ENCODE measurements around the gene AMBP. TPM values are rescaled to one million over a fixed set of nuclear protein-coding genes. Genes with fewer than 3 reads are reported as not detected.

The AMBP gene
- total and polyA plus RNA-seq, 12 donors, result 0.01 TPM; not detected in 11

DNA sequence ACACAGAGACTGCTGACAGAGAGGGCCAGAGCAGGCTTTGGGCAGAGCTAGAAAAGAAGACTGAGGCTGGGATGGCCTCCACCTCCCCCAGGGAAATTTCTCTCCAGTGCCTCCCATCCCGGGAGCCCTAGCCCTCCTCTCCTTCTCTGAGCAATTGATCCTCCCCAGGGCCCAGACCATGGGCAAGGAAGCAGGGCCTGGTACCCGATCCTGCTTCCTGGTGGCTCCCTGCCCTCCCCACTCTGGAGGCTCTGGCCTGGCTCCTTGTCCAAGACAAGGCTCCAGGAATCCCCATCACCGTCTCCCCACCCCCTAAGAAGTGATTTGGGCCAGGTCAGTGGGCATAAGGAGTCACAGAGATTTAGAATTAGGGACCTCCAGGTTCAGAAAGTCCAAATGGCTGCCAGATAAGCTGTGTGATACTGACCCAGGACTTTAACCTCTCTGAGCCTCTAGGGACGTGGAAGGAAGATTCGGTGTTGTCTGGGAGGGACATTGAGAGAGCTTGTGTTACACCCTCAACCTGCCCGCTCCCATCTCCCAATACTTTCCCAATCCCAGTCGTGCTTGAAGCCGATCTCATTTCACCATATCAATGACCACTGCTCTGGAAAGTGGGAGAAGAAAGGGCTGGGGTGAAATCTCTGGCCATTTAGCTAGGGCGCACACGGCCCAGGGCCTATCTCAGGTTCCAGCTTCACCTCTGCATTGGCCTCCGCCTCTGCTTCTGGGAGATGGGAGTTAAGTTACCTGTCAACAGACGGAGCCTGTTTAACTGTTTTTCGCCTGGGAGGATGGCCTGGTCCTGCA, 46.8 kb upstream of the AMBP start:
- ATAC-seq (peak in 1 of 8 donors; percentile 18), DNase-seq (no peak)
- peaks cover 0 to 10% (median 0%) of the 10 kb centered on the region in 11 donors for H3K9me3 ChIP-seq
- H3K36me3 ChIP-seq, result no peaks in the 10 kb centered on the region
- no peak overlapping the region for H3K27ac ChIP-seq
- H3K4me1 ChIP-seq, result peaks cover 0 to 14% (median 8%) of the 10 kb centered on the region in 9 donors
- peaks cover 0 to 7% (median 0%) of the 10 kb centered on the region in 7 donors for H3K27me3 ChIP-seq
- intact Hi-C loops (cut with DNase I), result no loop called here
- no peak overlapping the region for H3K4me3 ChIP-seq
- TF ChIP-seq, protein P1, sequence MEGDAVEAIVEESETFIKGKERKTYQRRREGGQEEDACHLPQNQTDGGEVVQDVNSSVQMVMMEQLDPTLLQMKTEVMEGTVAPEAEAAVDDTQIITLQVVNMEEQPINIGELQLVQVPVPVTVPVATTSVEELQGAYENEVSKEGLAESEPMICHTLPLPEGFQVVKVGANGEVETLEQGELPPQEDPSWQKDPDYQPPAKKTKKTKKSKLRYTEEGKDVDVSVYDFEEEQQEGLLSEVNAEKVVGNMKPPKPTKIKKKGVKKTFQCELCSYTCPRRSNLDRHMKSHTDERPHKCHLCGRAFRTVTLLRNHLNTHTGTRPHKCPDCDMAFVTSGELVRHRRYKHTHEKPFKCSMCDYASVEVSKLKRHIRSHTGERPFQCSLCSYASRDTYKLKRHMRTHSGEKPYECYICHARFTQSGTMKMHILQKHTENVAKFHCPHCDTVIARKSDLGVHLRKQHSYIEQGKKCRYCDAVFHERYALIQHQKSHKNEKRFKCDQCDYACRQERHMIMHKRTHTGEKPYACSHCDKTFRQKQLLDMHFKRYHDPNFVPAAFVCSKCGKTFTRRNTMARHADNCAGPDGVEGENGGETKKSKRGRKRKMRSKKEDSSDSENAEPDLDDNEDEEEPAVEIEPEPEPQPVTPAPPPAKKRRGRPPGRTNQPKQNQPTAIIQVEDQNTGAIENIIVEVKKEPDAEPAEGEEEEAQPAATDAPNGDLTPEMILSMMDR (IDR thresholded peaks at IDR 0.05), result no peak
- 84 to 86% methylated on average over 13 of the region's 13 CpGs for WGBS, 2 donors

DNA sequence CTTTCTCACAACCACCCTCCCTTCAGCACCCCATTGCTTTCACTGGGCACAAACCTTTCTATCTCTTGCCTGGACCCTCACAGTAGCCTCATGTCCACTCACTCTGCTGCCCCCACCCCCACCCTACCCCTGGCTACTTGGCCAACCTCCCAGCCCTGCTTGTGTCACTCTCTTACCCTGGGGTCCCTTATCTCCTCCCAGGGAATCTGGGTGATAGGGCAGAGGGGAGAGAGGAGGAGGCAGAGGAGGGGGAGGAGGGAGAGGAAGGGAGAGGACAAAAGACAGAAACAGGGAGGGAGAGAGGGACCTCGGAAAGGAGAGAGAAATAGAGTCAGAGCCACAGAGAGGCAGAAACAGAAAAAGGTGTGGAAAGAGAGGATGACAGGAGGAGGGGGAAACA, 46.0 kb upstream of the AMBP start:
- Histone ChIP-seq H3K36me3 (no peaks in the 10 kb centered on the region), H3K9me3 (peaks cover 0 to 10% (median 0%) of the 10 kb centered on the region in 11 donors), H3K4me3 (no peak overlapping the region), H3K4me1 (peaks cover 0 to 14% (median 8%) of the 10 kb centered on the region in 9 donors), H3K27ac (no peak overlapping the region), H3K27me3 (peaks cover 0 to 7% (median 0%) of the 10 kb centered on the region in 7 donors)
- WGBS, 2 donors, result 25 to 33% methylated on average over 1 of the region's 1 CpG
- intact Hi-C loops (cut with DNase I), result no loop called here
- TF ChIP-seq, protein P1 (IDR thresholded peaks at IDR 0.05), result no peak
- peak in 4 of 8 donors; percentile 27 to 79 (median 52) for ATAC-seq
- no peak for DNase-seq

DNA sequence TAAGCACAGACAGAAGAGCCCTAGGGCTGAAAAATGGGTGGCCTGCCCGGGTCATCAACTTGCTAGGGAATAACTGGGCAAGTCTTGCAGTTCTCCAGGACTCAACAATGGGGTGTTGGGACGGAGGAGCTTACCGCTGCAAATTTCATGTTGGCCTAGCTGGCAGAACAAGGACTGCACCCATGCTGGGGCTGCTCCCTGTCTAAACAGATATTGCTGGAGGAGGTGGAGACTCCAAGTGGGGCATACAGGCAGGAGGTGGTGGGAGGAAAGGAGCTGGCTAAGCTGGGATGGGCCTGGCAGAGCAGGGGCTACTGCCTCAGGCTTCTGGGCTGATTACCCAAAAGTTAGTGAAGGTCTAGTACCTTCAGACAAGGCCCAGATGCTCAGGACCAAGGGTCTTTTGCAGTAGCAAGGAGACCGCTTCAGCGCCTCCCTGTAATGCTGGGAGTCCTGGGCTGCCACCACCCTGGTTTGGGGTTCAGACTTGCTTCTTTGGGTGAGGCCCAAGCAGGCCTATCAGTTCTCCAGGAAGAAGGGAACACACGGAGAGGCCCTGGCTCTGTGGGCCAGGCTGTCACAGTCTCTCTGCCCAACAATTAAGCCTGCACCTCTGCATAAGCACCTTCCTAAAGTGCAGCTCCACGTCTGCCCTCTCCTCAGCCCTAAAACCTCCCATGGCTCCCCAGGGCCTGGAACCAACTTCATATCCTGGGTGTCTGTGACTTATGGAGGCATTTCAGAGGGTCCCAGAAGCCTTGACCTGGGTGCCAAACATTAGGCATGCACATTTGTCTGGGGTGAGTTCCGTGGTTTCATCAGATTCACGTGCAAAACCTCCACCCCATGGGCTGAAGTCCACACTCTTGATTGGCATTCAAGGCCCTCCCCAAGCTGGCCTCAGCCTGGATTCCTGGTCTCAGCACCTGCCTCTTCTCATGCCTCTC, 45.2 kb upstream of the AMBP start:
- ATAC-seq (peak in 1 of 8 donors; percentile 12), DNase-seq (no peak)
- H3K4me3 ChIP-seq, result no peak overlapping the region
- 90 to 91% methylated on average over 9 of the region's 9 CpGs for WGBS, 2 donors
- intact Hi-C loops (cut with DNase I), result no loop called here
- no peak overlapping the region for H3K27ac ChIP-seq
- no peaks in the 10 kb centered on the region for H3K36me3 ChIP-seq
- H3K27me3 ChIP-seq, result peaks cover 0 to 13% (median 0%) of the 10 kb centered on the region in 7 donors
- TF ChIP-seq, protein P1 (IDR thresholded peaks at IDR 0.05), result no peak
- peaks cover 0 to 14% (median 8%) of the 10 kb centered on the region in 9 donors for H3K4me1 ChIP-seq
- peaks cover 0 to 10% (median 0%) of the 10 kb centered on the region in 11 donors for H3K9me3 ChIP-seq
